DOHH2 (cell line): ENCODE results near the gene ABCB6.

ENCODE experiments used
- CTCF ChIP-seq: fragments of 200-600 bp; sonication (generic); IDR thresholded peaks from one replicate; pipeline ENCODE4 v1.5.1; 2014; ENCODE audit warnings: antibody characterized with exemption, mild to moderate bottlenecking, low read depth, low read length; ENCODE audit not compliant: poor library complexity, severe bottlenecking
- EZH2phosphoT487 ChIP-seq: fragments of 200-600 bp; sonication (generic); IDR thresholded peaks from 2 replicates; pipeline ENCODE4 v1.6.1; 2017; ENCODE audit warnings: borderline replicate concordance, mild to moderate bottlenecking, antibody characterized with exemption, low read length, moderate library complexity, mixed read lengths

DNA sequence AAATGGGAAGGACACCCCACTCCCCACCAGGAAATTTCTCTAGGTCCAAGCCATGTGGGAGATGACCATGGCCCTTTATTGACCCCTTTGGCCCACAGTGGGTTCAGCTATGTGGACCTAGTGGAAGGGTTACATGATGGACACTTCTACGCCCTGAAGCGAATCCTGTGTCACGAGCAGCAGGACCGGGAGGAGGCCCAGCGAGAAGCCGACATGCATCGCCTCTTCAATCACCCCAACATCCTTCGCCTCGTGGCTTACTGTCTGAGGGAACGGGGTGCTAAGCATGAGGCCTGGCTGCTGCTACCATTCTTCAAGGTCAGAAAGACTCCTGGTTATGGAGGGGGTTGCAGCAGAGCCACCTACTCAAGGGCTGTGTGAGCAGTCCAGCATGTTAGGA, 27.8 kb upstream of the ABCB6 start:
- TF ChIP-seq CTCF (no peak), EZH2phosphoT487 (no peak)
